B cell (primary cell): ENCODE measurements around the gene MRTFB. TPM values are rescaled to one million over a fixed set of nuclear protein-coding genes. Genes with fewer than 3 reads are reported as not detected.

ENCODE experiments used
- ATAC-seq: fragments of 200-7000 bp; cut with Tn5 transposase; one replicate; pipeline ENCODE4 v1.10.0; 2021; ENCODE audit warnings: low read depth, mild to moderate bottlenecking, moderate number of reproducible peaks, moderate library complexity
- CTCF ChIA-PET: fragments of 350-600 bp; sonication (Branson Sonifier 250); formaldehyde crosslinking; loops from one replicate; lab custom pipeline; 2021; ENCODE audit warnings: antibody characterized with exemption, inconsistent platforms; lab: Charles Lee
- POLR2A ChIA-PET: fragments of 350-600 bp; sonication (Branson Sonifier 250); formaldehyde crosslinking; loops from one replicate; lab custom pipeline; 2021; ENCODE audit warnings: antibody characterized with exemption; lab: Charles Lee
- DNase-seq: peaks from one replicate; pipeline ENCODE4 v3.0.0; 2013
- H2AFZ ChIP-seq: 2 replicates; pipeline ENCODE4 v1.6.1; 2012; ENCODE audit warnings: mild to moderate bottlenecking, low read depth, low read length; ENCODE audit not compliant: insufficient read depth, poor library complexity, severe bottlenecking
- H3K27ac ChIP-seq, 2 donors: 1 replicate in 1 of 2; 2 replicates in 1 of 2; pipeline ENCODE4 v1.5.1; 2012 to 2013; ENCODE audit warnings: low read length in 2 of 2, mild to moderate bottlenecking in 2 of 2, moderate library complexity in 1 of 2
- H3K27me3 ChIP-seq, 4 experiments: fragments of 200-600 bp in 1 of 4; sonication (generic) in 1 of 4; replicated peaks in 1 of 4; 1 replicate in 2 of 4; 2 replicates in 2 of 4; pipeline versions ENCODE4 v1.6.1 to v1.7.0; 2013 to 2016; ENCODE audit warnings: low read length in 3 of 4, mild to moderate bottlenecking in 2 of 4, mixed read lengths in 1 of 4, moderate library complexity in 1 of 4; ENCODE audit not compliant: insufficient read depth in 4 of 4, control insufficient read depth in 3 of 4; ENCODE audit errors: control extremely low read depth in 1 of 4
- H3K36me3 ChIP-seq, 2 experiments: replicated peaks in 1 of 2; 1 replicate in 1 of 2; 2 replicates in 1 of 2; pipeline versions ENCODE4 v1.6.1 to v1.7.1; 2013; ENCODE audit warnings: low read length in 1 of 2; ENCODE audit not compliant: insufficient read depth in 2 of 2, control insufficient read depth in 1 of 2; ENCODE audit errors: control extremely low read depth in 1 of 2, extremely low read depth in 1 of 2
- H3K4me1 ChIP-seq, 2 donors: fragments of 200-600 bp in 1 of 2; sonication (generic) in 1 of 2; 1 replicate in 1 of 2; 2 replicates in 1 of 2; pipeline versions ENCODE4 v1.5.1 to v1.6.1; 2013 to 2017; ENCODE audit warnings: low read length in 2 of 2; ENCODE audit not compliant: control insufficient read depth in 2 of 2, insufficient read depth in 2 of 2
- H3K4me2 ChIP-seq: replicated peaks from 2 replicates; pipeline ENCODE3; 2012; ENCODE audit warnings: mild to moderate bottlenecking, low read depth, low read length; ENCODE audit not compliant: poor library complexity, severe bottlenecking
- H3K4me3 ChIP-seq, 5 experiments: fragments of 200-600 bp in 1 of 5; sonication (generic) in 1 of 5; 1 replicate in 3 of 5; 2 replicates in 2 of 5; pipeline versions ENCODE4 v1.5.1 to v1.7.0; 2011 to 2016; ENCODE audit warnings: low read length in 4 of 5, mild to moderate bottlenecking in 4 of 5, low read depth in 2 of 5, control low read depth in 1 of 5, moderate library complexity in 1 of 5; ENCODE audit not compliant: insufficient read depth in 1 of 5; ENCODE audit errors: control extremely low read depth in 1 of 5, extremely low read depth in 1 of 5
- H3K79me2 ChIP-seq: fragments of 200-600 bp; sonication (generic); one replicate; pipeline ENCODE4 v1.6.0; 2016; ENCODE audit warnings: low read length; ENCODE audit not compliant: control insufficient read depth, insufficient read depth
- H3K9ac ChIP-seq: fragments of 200-600 bp; sonication (generic); 2 replicates; pipeline ENCODE4 v1.6.1; 2017; ENCODE audit warnings: mild to moderate bottlenecking, low read length, moderate library complexity
- H3K9me3 ChIP-seq, 3 donors: one replicate each; pipeline versions ENCODE4 v1.6.1 to v1.7.1; 2013; ENCODE audit warnings: low read length in 2 of 3; ENCODE audit not compliant: control insufficient read depth in 2 of 3, insufficient read depth in 1 of 3; ENCODE audit errors: control extremely low read depth in 1 of 3
- H4K20me1 ChIP-seq: 2 replicates; pipeline ENCODE4 v1.6.0; 2012; ENCODE audit warnings: mild to moderate bottlenecking, low read length; ENCODE audit not compliant: insufficient read depth, control insufficient read depth, poor library complexity, severe bottlenecking
- H3K27ac Mint-ChIP-seq: one replicate; pipeline ENCODE4 v1.8.0; 2021; ENCODE audit warnings: mixed read lengths
- H3K27me3 Mint-ChIP-seq: one replicate; pipeline ENCODE4 v1.8.0; 2021; ENCODE audit warnings: mixed read lengths
- H3K4me1 Mint-ChIP-seq: one replicate; pipeline ENCODE4 v1.8.0; 2021; ENCODE audit warnings: mixed read lengths
- H3K4me3 Mint-ChIP-seq: one replicate; pipeline ENCODE4 v1.8.0; 2021; ENCODE audit warnings: mixed read lengths
- H3K9me3 Mint-ChIP-seq: one replicate; pipeline ENCODE4 v1.8.0; 2022; ENCODE audit warnings: mixed read lengths; ENCODE audit not compliant: insufficient read depth
- EZH2 ChIP-seq: IDR thresholded peaks from 2 replicates; pipeline ENCODE4 v1.6.1; 2012; ENCODE audit warnings: borderline replicate concordance, low read depth, mild to moderate bottlenecking, moderate library complexity, low read length; ENCODE audit not compliant: insufficient read depth, poor library complexity, severe bottlenecking
- WGBS: methylation state at CpG from one replicate; pipeline ENCODE4 v1.1.5; 2013; ENCODE audit warnings: missing lambda C conversion rate; ENCODE audit not compliant: insufficient coverage; 5-methylcytosine and 5-hydroxymethylcytosine counted together
- intact Hi-C: fragments of 100-400 bp; cut with micrococcal nuclease; formaldehyde crosslinking; loops from one replicate; pipeline ENCODE4 v1.10.0; 2022
- polyA plus RNA-seq: library from polyadenylated mRNA; depleted of rRNA; stranded (reverse); fragments of >200 nt; gene quantifications from 2 replicates; pipeline ENCODE4 v1.2.3, GENCODE V29; 2012
- total RNA-seq, 2 donors: library from RNA; stranded (reverse); fragments of 120-200 nt in 1 of 2; gene quantifications; 1 replicate in 1 of 2; 2 replicates in 1 of 2; pipeline versions ENCODE4 v1.2.3 to v1.2.4, GENCODE V29; 2013 to 2022
- TF ChIP-seq, protein P1 (sequence below): fragments of 200-600 bp; IDR thresholded peaks from one replicate; pipeline ENCODE4 v1.8.0; 2022; ENCODE audit warnings: antibody characterized with exemption, mild to moderate bottlenecking

MRTFB gene
- total and polyA plus RNA-seq, 2 donors (not counting 1 experiment from before 2014, with no cell fraction given): 6.6 to 39.5 TPM

DNA sequence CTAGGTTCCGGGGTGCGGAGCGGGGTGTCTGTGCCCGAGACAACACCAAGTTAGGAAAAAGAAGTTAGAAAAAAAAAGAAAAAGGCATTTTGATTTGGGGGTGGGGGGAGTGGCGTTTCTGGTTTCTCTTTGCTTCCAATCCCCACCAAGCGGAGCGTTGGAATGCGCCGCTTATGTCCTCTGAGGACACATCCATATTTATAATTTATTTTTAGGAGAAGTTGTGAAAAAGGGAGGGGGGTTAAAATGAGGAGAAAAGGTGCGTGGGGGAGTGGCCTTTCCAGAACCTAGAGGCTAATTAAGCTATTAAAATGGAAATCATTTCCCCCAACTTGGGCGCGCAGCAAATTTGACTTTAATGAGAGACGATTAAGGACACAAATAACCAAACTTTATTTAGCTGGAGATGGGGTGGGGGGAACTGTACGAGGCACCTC lies 232.1 kb downstream of the MRTFB start:
- peak overlapping the region; percentile 74 for H3K9ac ChIP-seq
- WGBS: 0% methylated on average over 1 of the region's 14 CpGs
- no peaks in the 10 kb centered on the region for H4K20me1 ChIP-seq
- Mint-ChIP-seq H3K4me1 (peaks cover 19% of the 10 kb centered on the region), H3K27me3 (peaks cover 11% of the 10 kb centered on the region), H3K9me3 (no peaks in the 10 kb centered on the region), H3K4me3 (peak overlapping the region; percentile 83), H3K27ac (no peak overlapping the region)
- no peaks in the 10 kb centered on the region for H3K36me3 ChIP-seq
- H3K4me1 ChIP-seq: peaks cover 23 to 24% of the 10 kb centered on the region in 2 donors
- intact Hi-C loops: loop anchor here (5.0 to 10.0 kb wide), 2 partner anchors 49 to 102 kb away; no protein-coding TSS in a partner anchor
- CTCF ChIA-PET: interaction anchor here (0.8 to 2.4 kb wide), 3 partner anchors 18 to 224 kb away, joined by 3 to 7 read pairs (median 3); no protein-coding TSS in a partner anchor
- peaks cover 0 to 25% (median 13%) of the 10 kb centered on the region in 4 experiments for H3K27me3 ChIP-seq
- H3K27ac ChIP-seq: no peak overlapping the region
- peak overlapping the region; percentile 72 for H2AFZ ChIP-seq
- ATAC-seq (no peak), DNase-seq (peak; percentile 30)
- TF ChIP-seq, protein P1, sequence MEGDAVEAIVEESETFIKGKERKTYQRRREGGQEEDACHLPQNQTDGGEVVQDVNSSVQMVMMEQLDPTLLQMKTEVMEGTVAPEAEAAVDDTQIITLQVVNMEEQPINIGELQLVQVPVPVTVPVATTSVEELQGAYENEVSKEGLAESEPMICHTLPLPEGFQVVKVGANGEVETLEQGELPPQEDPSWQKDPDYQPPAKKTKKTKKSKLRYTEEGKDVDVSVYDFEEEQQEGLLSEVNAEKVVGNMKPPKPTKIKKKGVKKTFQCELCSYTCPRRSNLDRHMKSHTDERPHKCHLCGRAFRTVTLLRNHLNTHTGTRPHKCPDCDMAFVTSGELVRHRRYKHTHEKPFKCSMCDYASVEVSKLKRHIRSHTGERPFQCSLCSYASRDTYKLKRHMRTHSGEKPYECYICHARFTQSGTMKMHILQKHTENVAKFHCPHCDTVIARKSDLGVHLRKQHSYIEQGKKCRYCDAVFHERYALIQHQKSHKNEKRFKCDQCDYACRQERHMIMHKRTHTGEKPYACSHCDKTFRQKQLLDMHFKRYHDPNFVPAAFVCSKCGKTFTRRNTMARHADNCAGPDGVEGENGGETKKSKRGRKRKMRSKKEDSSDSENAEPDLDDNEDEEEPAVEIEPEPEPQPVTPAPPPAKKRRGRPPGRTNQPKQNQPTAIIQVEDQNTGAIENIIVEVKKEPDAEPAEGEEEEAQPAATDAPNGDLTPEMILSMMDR: no peak
- no peak for TF ChIP-seq EZH2
- POLR2A ChIA-PET: interaction anchor here (1.0 kb wide), 1 partner anchor 52 kb away, joined by 4 read pairs; no protein-coding TSS in a partner anchor
- H3K4me2 ChIP-seq: peak overlapping the region; percentile 100
- H3K79me2 ChIP-seq: no peaks in the 10 kb centered on the region
- peaks cover 0 to 7% (median 0%) of the 10 kb centered on the region in 3 donors for H3K9me3 ChIP-seq
- H3K4me3 ChIP-seq: peak overlapping the region; percentile 42 to 84 (median 58)
